ENCODE results near the gene ZNF335. TPM values are rescaled to one million over a fixed set of nuclear protein-coding genes. Genes with fewer than 3 reads are reported as not detected.

The ZNF335 gene
- total RNA-seq, 3 donors from 2014 or later: 12.6 to 25.9 (median 20.6) TPM

DNA sequence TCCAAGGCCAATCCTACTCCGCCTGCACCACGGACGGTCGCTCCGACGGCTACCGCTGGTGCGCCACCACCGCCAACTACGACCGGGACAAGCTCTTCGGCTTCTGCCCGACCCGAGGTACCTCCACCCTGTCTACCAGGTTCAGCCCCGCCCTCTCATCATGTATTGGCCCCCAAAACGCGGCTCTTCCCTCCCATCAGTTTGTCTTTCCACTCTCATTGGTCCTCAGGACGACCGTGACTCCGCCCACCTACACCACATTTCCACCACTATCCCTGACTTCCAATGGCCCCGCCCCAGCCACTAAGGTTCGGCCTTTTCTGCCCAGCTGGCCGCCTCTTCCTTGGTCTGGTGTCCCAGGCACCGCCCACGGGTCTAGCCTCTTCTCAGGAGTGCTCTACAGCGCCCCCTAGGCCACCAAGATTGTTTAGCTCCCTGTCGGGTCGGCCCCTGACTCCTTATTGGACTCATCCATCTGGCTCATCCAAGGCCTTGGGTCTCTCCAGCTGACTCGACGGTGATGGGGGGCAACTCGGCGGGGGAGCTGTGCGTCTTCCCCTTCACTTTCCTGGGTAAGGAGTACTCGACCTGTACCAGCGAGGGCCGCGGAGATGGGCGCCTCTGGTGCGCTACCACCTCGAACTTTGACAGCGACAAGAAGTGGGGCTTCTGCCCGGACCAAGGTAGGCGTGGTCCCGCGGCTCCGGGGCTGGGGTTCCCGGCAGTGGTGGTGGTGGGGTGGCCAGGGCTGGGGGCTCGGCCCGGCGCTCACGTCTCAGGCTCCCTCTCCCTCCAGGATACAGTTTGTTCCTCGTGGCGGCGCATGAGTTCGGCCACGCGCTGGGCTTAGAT lies 39.9 kb upstream of the ZNF335 start:
- peak in 1 of 2 donors; percentile 27 for DNase-seq (ENCODE audit: low spot score in 2 of 2)
- peaks cover 0 to 96% of the 10 kb centered on the region in 2 donors for H3K27me3 ChIP-seq
- no peak for TF ChIP-seq POLR2AphosphoS5 (IDR thresholded peaks at IDR 0.05)
- no peak for TF ChIP-seq CTCF (IDR thresholded peaks at IDR 0.05)
- TF ChIP-seq POLR2A (IDR thresholded peaks at IDR 0.05): no peak

DNA sequence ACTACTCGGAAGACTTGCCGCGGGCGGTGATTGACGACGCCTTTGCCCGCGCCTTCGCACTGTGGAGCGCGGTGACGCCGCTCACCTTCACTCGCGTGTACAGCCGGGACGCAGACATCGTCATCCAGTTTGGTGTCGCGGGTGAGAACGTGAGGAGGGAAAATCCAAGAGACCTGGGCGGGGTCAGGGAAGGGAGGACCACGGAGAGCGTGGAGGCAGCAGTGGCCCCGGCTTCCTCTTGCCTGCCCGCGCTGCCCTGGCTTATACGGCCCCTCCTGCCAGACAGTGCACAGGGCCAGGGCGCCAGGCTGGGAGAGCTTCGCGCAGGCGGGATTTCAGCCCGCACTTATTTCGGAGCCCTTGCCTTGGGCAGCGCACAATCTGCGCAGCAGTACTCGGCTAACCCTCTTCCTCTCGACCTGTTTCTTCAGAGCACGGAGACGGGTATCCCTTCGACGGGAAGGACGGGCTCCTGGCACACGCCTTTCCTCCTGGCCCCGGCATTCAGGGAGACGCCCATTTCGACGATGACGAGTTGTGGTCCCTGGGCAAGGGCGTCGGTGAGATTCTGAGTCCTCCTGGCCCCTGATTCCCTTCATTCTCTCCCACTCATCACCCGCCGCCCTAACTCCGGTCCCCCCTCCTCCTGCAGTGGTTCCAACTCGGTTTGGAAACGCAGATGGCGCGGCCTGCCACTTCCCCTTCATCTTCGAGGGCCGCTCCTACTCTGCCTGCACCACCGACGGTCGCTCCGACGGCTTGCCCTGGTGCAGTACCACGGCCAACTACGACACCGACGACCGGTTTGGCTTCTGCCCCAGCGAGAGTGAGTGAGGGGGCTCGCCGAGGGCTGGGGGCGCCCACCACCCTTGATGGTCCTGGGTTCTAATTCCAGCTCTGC lies 38.7 kb upstream of the ZNF335 start:
- Histone ChIP-seq H3K27me3 (peaks cover 0 to 93% of the 10 kb centered on the region in 2 donors), H3K4me3 (peak overlapping the region in 2 of 3 donors; percentile 15 to 54), H3K36me3 (no peaks in the 10 kb centered on the region), H3K4me1 (no peaks in the 10 kb centered on the region), H3K27ac (no peak overlapping the region), H3K9me3 (no peaks in the 10 kb centered on the region)
- no peak for DNase-seq (ENCODE audit: low spot score in 2 of 2)
- TF ChIP-seq POLR2AphosphoS5 (IDR thresholded peaks at IDR 0.05): no peak
- intact Hi-C loops (cut with DNase I; ENCODE audit: low total_unique reads): no loop called here

More for the DNA sequence above, 39.9 kb upstream of the ZNF335 start:
- no peaks in the 10 kb centered on the region for H3K9me3 ChIP-seq
- H3K4me3 ChIP-seq: no peak overlapping the region
- intact Hi-C loops (cut with DNase I; ENCODE audit: low total_unique reads): no loop called here
- H3K36me3 ChIP-seq: no peaks in the 10 kb centered on the region
- H3K4me1 ChIP-seq: no peaks in the 10 kb centered on the region
- H3K27ac ChIP-seq: no peak overlapping the region

DNA sequence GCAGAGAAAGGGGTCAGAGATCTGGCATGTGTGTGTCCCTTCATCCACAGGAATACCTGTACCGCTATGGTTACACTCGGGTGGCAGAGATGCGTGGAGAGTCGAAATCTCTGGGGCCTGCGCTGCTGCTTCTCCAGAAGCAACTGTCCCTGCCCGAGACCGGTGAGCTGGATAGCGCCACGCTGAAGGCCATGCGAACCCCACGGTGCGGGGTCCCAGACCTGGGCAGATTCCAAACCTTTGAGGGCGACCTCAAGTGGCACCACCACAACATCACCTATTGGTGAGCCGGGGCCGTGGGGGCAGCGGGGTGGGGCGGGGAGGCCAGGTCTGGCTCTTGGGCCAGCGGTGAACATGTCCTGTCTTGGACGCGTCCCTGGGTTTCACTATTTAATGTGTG lies 37.8 kb upstream of the ZNF335 start:
- Histone ChIP-seq H3K4me1 (no peaks in the 10 kb centered on the region), H3K27me3 (peaks cover 0 to 92% of the 10 kb centered on the region in 2 donors), H3K9me3 (no peaks in the 10 kb centered on the region), H3K4me3 (no peak overlapping the region), H3K36me3 (no peaks in the 10 kb centered on the region), H3K27ac (no peak overlapping the region)
- DNase-seq (ENCODE audit: low spot score in 2 of 2): no peak
- intact Hi-C loops (cut with DNase I; ENCODE audit: low total_unique reads): no loop called here
- TF ChIP-seq POLR2AphosphoS5 (IDR thresholded peaks at IDR 0.05) (no peak), CTCF (IDR thresholded peaks at IDR 0.05) (no peak), POLR2A (IDR thresholded peaks at IDR 0.05) (no peak)

- Histone ChIP-seq H3K4me1 (no peaks in the 10 kb centered on the region), H3K36me3 (no peaks in the 10 kb centered on the region), H3K4me3 (no peak overlapping the region), H3K9me3 (no peaks in the 10 kb centered on the region), H3K27me3 (peaks cover 0 to 70% of the 10 kb centered on the region in 2 donors), H3K27ac (no peak overlapping the region)
- DNase-seq (ENCODE audit: low spot score in 2 of 2): no peak
- TF ChIP-seq POLR2A (IDR thresholded peaks at IDR 0.05) (no peak), POLR2AphosphoS5 (IDR thresholded peaks at IDR 0.05) (no peak), CTCF (IDR thresholded peaks at IDR 0.05) (no peak)
- intact Hi-C loops (cut with DNase I; ENCODE audit: low total_unique reads): no loop called here
Observed at GRCh38 chr20:46007671-46008070, 35.7 kb upstream of the ZNF335 start.

GRCh38 chr20:46006964-46007363 lies 35.0 kb upstream of the ZNF335 start:
- TF ChIP-seq POLR2AphosphoS5 (IDR thresholded peaks at IDR 0.05) (no peak), POLR2A (IDR thresholded peaks at IDR 0.05) (no peak), CTCF (IDR thresholded peaks at IDR 0.05) (no peak)
- Histone ChIP-seq H3K9me3 (no peaks in the 10 kb centered on the region), H3K27me3 (peaks cover 0 to 63% of the 10 kb centered on the region in 2 donors), H3K27ac (no peak overlapping the region), H3K4me1 (no peaks in the 10 kb centered on the region), H3K36me3 (no peaks in the 10 kb centered on the region), H3K4me3 (no peak overlapping the region)
- intact Hi-C loops (cut with DNase I; ENCODE audit: low total_unique reads): no loop called here
- DNase-seq (ENCODE audit: low spot score in 2 of 2): no peak

All from breast epithelium (tissue), 4 donors.